ENCODE data around the gene MARK1.
"Not testable (repeated sequence)": the region's sequence is repeated elsewhere in the genome, so short reads cannot be mapped to it uniquely, and the experiment has no call there.

MARK1 gene

GRCh38 chr1:220631238-220631815 lies 103.4 kb downstream of the MARK1 start:
- DNase-seq = no peak

- no peak for DNase-seq
Measured at GRCh38 chr1:220637759-220638158, 109.8 kb downstream of the MARK1 start.

- DNase-seq = no peak
Measured at GRCh38 chr1:220642285-220642684, 114.3 kb downstream of the MARK1 start.

- DNase-seq = no peak
Measured at GRCh38 chr1:220652995-220653394, 125.1 kb downstream of the MARK1 start.

- no peak for DNase-seq
Measured at GRCh38 chr1:220655509-220655908, 127.6 kb downstream of the MARK1 start.

- DNase-seq = no peak
Measured at GRCh38 chr1:220655961-220656740, 128.2 kb downstream of the MARK1 start.

GRCh38 chr1:220666349-220666748 lies 138.4 kb downstream of the MARK1 start:
- DNase-seq = no peak

- no peak for DNase-seq
Measured at GRCh38 chr1:220669005-220669404, 141.1 kb downstream of the MARK1 start.

- no peak for DNase-seq
Measured at GRCh38 chr1:220670365-220670764, 142.4 kb downstream of the MARK1 start.

GRCh38 chr1:220673921-220674320 lies 146.0 kb downstream of the MARK1 start:
- no peak for DNase-seq

GRCh38 chr1:220677251-220677650 lies 149.3 kb downstream of the MARK1 start:
- DNase-seq = no peak

- no peak for DNase-seq
Measured at GRCh38 chr1:220680085-220680687, 152.2 kb downstream of the MARK1 start.

GRCh38 chr1:220681220-220681880 lies 153.4 kb downstream of the MARK1 start:
- DNase-seq = no peak

- no peak for DNase-seq
Measured at GRCh38 chr1:220682901-220683576, 155.1 kb downstream of the MARK1 start.

- DNase-seq = not testable (repeated sequence)
Measured at GRCh38 chr1:220683716-220684115, 155.8 kb downstream of the MARK1 start.

GRCh38 chr1:220684890-220685289 lies 157.0 kb downstream of the MARK1 start:
- no peak for DNase-seq

- DNase-seq = no peak
Measured at GRCh38 chr1:220685879-220686278, 157.9 kb downstream of the MARK1 start.

- DNase-seq = no peak
Measured at GRCh38 chr1:220687809-220688208, 159.9 kb downstream of the MARK1 start.

GRCh38 chr1:220689666-220690065 lies 161.7 kb downstream of the MARK1 start:
- no peak for DNase-seq

- DNase-seq = peak; percentile 29 to 63 (median 42)
Measured at GRCh38 chr1:220690140-220691052, 162.5 kb downstream of the MARK1 start, which contains the start of gene C1orf115. Gene C1orf115, plus strand, starts transcription at chr1:220690363. Its CDS starts 40 bp downstream, at chr1:220690403.

- no peak for DNase-seq
Measured at GRCh38 chr1:220691053-220691684, 163.2 kb downstream of the MARK1 start.

All from activated naive CD4-positive, alpha-beta T cell (primary cell).